Stimulated activated naive CD8-positive, alpha-beta T cell treated with anti-CD3 and anti-CD28 coated beads, Interleukin-15, Interleukin-2, amounts not matched to agents 100 ng/mL and 50 ng/mL, for 24 hours (primary cell): ENCODE measurements around the gene CUX1.
"Not testable (repeated sequence)": the region's sequence is repeated elsewhere in the genome, so short reads cannot be mapped to it uniquely, and the experiment has no call there.

Experiments
- H3K27ac Mint-ChIP-seq: one replicate; pipeline ENCODE4 v1.8.0; 2021; ENCODE audit warnings: mild to moderate bottlenecking, mixed read lengths
- H3K27me3 Mint-ChIP-seq: one replicate; pipeline ENCODE4 v1.8.0; 2021; ENCODE audit warnings: mixed read lengths
- H3K36me3 Mint-ChIP-seq: one replicate; pipeline ENCODE4 v1.8.0; 2021; ENCODE audit warnings: low read depth, mixed read lengths
- H3K4me1 Mint-ChIP-seq: one replicate; pipeline ENCODE4 v1.8.0; 2021; ENCODE audit warnings: low read depth, mixed read lengths
- H3K4me3 Mint-ChIP-seq: one replicate; pipeline ENCODE4 v1.8.0; 2021; ENCODE audit warnings: mild to moderate bottlenecking, mixed read lengths
- H3K9me3 Mint-ChIP-seq: one replicate; pipeline ENCODE4 v1.8.0; 2021; ENCODE audit warnings: mixed read lengths

Gene CUX1

GRCh38 chr7:102321351-102322201 is 504.1 kb downstream of the CUX1 start:
- Mint-ChIP-seq H3K4me3 (no peak overlapping the region), H3K4me1 (no peaks in the 10 kb centered on the region), H3K27me3 (no peaks in the 10 kb centered on the region), H3K27ac (no peak overlapping the region), H3K9me3 (no peaks in the 10 kb centered on the region), H3K36me3 (no peaks in the 10 kb centered on the region)

DNA sequence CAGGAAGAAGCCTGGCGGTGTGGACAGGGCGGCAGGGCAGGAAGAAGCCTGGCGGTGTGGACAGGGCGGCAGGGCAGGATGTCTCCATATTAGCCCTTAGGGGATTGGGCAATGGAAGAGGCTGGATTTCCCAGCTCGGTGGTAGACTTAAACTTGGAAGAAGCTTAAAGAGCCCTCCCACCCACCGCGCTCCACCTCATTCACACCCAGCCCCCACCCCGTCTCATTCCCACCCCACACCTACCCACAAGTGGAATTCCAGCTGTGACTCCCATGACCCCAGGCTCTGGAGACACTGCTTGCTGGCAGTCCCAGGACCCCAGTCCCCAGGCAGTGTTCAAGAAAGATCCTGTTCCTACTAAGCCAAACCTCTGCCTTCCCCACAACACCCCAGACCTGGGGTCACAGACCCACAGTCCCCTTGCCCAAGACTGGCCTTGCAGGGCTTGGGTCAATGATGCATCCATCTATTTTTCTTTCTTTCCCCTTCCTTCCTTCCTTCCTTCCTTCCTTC is 504.8 kb downstream of the CUX1 start:
- Mint-ChIP-seq H3K9me3 (no peaks in the 10 kb centered on the region), H3K36me3 (no peaks in the 10 kb centered on the region), H3K27me3 (no peaks in the 10 kb centered on the region), H3K4me1 (no peaks in the 10 kb centered on the region), H3K27ac (no peak overlapping the region), H3K4me3 (no peak overlapping the region)

DNA sequence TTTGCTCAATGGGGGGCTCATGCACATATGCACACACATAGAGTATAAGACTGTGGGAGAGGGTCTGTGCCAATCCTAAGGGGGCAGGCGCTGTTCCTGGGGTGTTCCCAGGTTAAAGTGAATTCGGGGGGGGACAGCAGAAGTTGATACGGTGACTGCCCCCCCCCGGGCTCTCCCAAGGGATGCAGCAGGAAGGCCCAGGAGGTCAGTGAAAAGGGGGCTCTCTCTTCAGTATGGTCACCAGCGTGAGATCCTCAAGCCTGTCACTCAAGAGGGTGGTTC is 506.4 kb downstream of the CUX1 start:
- Mint-ChIP-seq H3K27me3 (no peaks in the 10 kb centered on the region), H3K36me3 (no peaks in the 10 kb centered on the region), H3K9me3 (no peaks in the 10 kb centered on the region), H3K4me3 (no peak overlapping the region), H3K4me1 (no peaks in the 10 kb centered on the region), H3K27ac (no peak overlapping the region)

DNA sequence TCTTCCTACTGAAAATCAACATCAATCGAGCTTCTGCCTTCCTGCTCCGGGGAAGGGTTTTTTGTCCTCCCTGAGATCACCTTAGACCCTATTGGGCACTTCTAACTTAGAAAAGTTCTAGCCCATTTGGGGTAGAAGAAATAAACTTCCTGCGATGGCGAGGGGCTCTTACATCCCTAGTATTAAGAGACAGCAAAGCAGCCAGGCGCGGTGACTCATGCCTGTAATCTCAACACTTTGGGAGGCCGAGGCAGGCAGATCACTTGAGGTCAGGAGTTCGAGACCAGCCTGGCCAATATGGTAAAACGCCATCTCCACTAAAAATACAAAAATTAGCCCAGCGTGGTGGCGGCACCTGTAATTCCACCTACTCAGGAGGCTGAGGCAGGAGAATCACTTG is 507.7 kb downstream of the CUX1 start:
- H3K9me3 Mint-ChIP-seq, H3K4me1 Mint-ChIP-seq, H3K36me3 Mint-ChIP-seq, H3K4me3 Mint-ChIP-seq, H3K27me3 Mint-ChIP-seq, H3K27ac Mint-ChIP-seq: not testable (repeated sequence)

GRCh38 chr7:102326157-102326889 is 508.9 kb downstream of the CUX1 start:
- Mint-ChIP-seq H3K9me3 (no peaks in the 10 kb centered on the region), H3K4me1 (no peaks in the 10 kb centered on the region), H3K27me3 (no peaks in the 10 kb centered on the region), H3K36me3 (no peaks in the 10 kb centered on the region), H3K4me3 (no peak overlapping the region), H3K27ac (no peak overlapping the region)

GRCh38 chr7:102327183-102327582 is 509.8 kb downstream of the CUX1 start:
- not testable (repeated sequence) for H3K27me3 Mint-ChIP-seq, H3K27ac Mint-ChIP-seq, H3K36me3 Mint-ChIP-seq, H3K4me1 Mint-ChIP-seq, H3K4me3 Mint-ChIP-seq, H3K9me3 Mint-ChIP-seq

GRCh38 chr7:102328863-102329262 is 511.4 kb downstream of the CUX1 start:
- H3K27ac Mint-ChIP-seq, H3K4me1 Mint-ChIP-seq, H3K36me3 Mint-ChIP-seq, H3K9me3 Mint-ChIP-seq, H3K27me3 Mint-ChIP-seq, H3K4me3 Mint-ChIP-seq: not testable (repeated sequence)

DNA sequence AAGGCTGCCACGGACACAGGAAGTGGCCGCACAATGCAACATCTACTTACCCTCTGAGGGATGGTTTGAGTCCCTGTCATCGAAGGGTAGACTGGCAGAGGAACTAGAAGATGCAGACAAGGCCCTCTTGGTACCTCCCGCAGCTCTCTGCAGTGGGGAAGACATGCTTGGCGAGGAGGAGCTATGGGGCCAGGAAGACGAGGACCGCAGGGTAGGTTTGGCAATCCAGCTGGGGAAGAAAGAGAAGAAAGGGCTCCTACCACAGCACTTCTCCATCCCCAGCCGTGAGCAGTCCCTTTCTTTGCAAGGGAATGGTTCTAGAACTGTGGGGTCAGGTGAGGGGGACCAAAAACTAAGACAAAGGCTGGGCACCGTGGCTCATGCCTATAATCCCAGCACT is 511.9 kb downstream of the CUX1 start:
- H3K27ac Mint-ChIP-seq, H3K4me3 Mint-ChIP-seq, H3K36me3 Mint-ChIP-seq, H3K4me1 Mint-ChIP-seq, H3K9me3 Mint-ChIP-seq, H3K27me3 Mint-ChIP-seq: not testable (repeated sequence)

GRCh38 chr7:102330666-102331460 is 513.4 kb downstream of the CUX1 start:
- not testable (repeated sequence) for H3K4me1 Mint-ChIP-seq, H3K36me3 Mint-ChIP-seq, H3K27me3 Mint-ChIP-seq, H3K27ac Mint-ChIP-seq, H3K9me3 Mint-ChIP-seq, H3K4me3 Mint-ChIP-seq
